PC-3 (cell line): Measurements from ENCODE around the gene RASSF5. TPM values are rescaled to one million over a fixed set of nuclear protein-coding genes. Genes with fewer than 3 reads are reported as not detected.

Experiments used
- ATAC-seq: fragments of 200-7000 bp; cut with Tn5 transposase; 2 replicates; pipeline ENCODE4 v1.9.1; 2020; ENCODE audit warnings: mild to moderate bottlenecking, moderate library complexity
- BruUV-seq: library from RNA; stranded (reverse); fragments of 400-500 nt; replicated peaks from 2 replicates; lab custom pipeline; 2021; lab: Mats Ljungman, UMichigan
- CTCF ChIA-PET: fragments of 300-600 bp; sonication (Branson Sonifier 250); formaldehyde crosslinking; loops from one replicate; lab custom pipeline; 2022; ENCODE audit warnings: antibody characterized with exemption; lab: Charles Lee
- POLR2A ChIA-PET: fragments of 300-600 bp; sonication (Branson Sonifier 250); formaldehyde crosslinking; loops from one replicate; lab custom pipeline; 2022; ENCODE audit warnings: antibody characterized with exemption; ENCODE audit not compliant: unreplicated experiment; lab: Charles Lee
- DNase-seq: peaks from one replicate; pipeline ENCODE4 v3.0.0-alpha.2; 2015
- H2AFZ ChIP-seq: fragments of 300-600 bp; sonication (generic); 2 replicates; pipeline ENCODE4 v1.6.0; 2016; ENCODE audit warnings: antibody characterized with exemption, low read length
- H3F3A ChIP-seq: fragments of 300-600 bp; sonication (generic); one replicate; pipeline ENCODE4 v1.6.0; 2017; ENCODE audit warnings: antibody characterized with exemption, low read length, control low read depth, mild to moderate bottlenecking; ENCODE audit not compliant: unreplicated experiment
- H3K27ac ChIP-seq: fragments of 300-600 bp; sonication (generic); 2 replicates; pipeline ENCODE4 v1.5.1; 2016; ENCODE audit warnings: mild to moderate bottlenecking, low read length
- H3K27me3 ChIP-seq: fragments of 300-600 bp; sonication (generic); 2 replicates; pipeline ENCODE4 v1.6.1; 2016; ENCODE audit warnings: low read length, mixed read lengths
- H3K36me3 ChIP-seq: fragments of 300-600 bp; sonication (generic); 2 replicates; pipeline ENCODE4 v1.6.1; 2016; ENCODE audit warnings: low read depth, mixed run types, low read length, mixed read lengths
- H3K4me1 ChIP-seq: fragments of 300-600 bp; sonication (generic); 2 replicates; pipeline ENCODE4 v1.5.1; 2016; ENCODE audit warnings: low read length; ENCODE audit not compliant: insufficient read depth
- H3K4me2 ChIP-seq: fragments of 300-600 bp; sonication (generic); 2 replicates; pipeline ENCODE4 v1.6.0; 2016; ENCODE audit warnings: low read length
- H3K4me3 ChIP-seq: fragments of 300-600 bp; sonication (generic); 2 replicates; pipeline ENCODE4 v1.5.1; 2016; ENCODE audit warnings: mild to moderate bottlenecking, low read length, mixed read lengths
- H3K79me2 ChIP-seq: fragments of 300-600 bp; sonication (generic); 2 replicates; pipeline ENCODE4 v1.6.1; 2017; ENCODE audit warnings: low read length, mixed read lengths
- H3K9ac ChIP-seq: fragments of 300-600 bp; sonication (generic); 2 replicates; pipeline ENCODE4 v1.6.0; 2016; ENCODE audit warnings: mild to moderate bottlenecking, low read length
- H3K9me2 ChIP-seq: fragments of 300-600 bp; sonication (generic); replicated peaks from 2 replicates; pipeline ENCODE4 v1.6.1; 2016; ENCODE audit warnings: mixed run types, low read length, mixed read lengths
- H3K9me3 ChIP-seq: fragments of 300-600 bp; sonication (generic); 2 replicates; pipeline ENCODE4 v1.6.1; 2016; ENCODE audit warnings: low read length, mixed read lengths
- H4K20me1 ChIP-seq: fragments of 300-600 bp; sonication (generic); 2 replicates; pipeline ENCODE4 v1.6.1; 2016; ENCODE audit warnings: low read length, mixed read lengths
- CTCF ChIP-seq: fragments of 300-600 bp; sonication (generic); conservative IDR thresholded peaks from 2 replicates; pipeline ENCODE4 v1.5.1; 2017; ENCODE audit warnings: antibody characterized with exemption, low read depth, mild to moderate bottlenecking, low read length
- EZH2 ChIP-seq: fragments of 300-600 bp; sonication (generic); IDR thresholded peaks from one replicate; pipeline ENCODE4 v1.6.1; 2017; ENCODE audit warnings: antibody characterized with exemption, mild to moderate bottlenecking, low read length; ENCODE audit not compliant: unreplicated experiment
- EZH2phosphoT487 ChIP-seq: fragments of 300-600 bp; sonication (generic); IDR thresholded peaks from 2 replicates; pipeline ENCODE4 v1.6.1; 2018; ENCODE audit warnings: mild to moderate bottlenecking, antibody characterized with exemption, low read length, borderline replicate concordance
- intact Hi-C: fragments of 100-400 bp; cut with micrococcal nuclease; formaldehyde crosslinking; loops from 2 replicates; pipeline ENCODE4 v1.9.0; 2023
- total RNA-seq: library from RNA; depleted of rRNA; stranded (reverse); fragments of >200 nt; gene quantifications from 2 replicates; pipeline ENCODE4 v1.2.3, GENCODE V29; 2014

The RASSF5 gene
- total RNA-seq, 1 experiment from 2014 or later = 15.5 TPM

- H3K79me2 ChIP-seq = no peaks in the 10 kb centered on the region
- no peaks in the 10 kb centered on the region for H4K20me1 ChIP-seq
- ATAC-seq (peak; percentile 37), DNase-seq (peak; percentile 61)
- no peaks in the 10 kb centered on the region for H3K36me3 ChIP-seq
- no peaks in the 10 kb centered on the region for H3K9me2 ChIP-seq
- intact Hi-C loops = loop anchor here (1.0 kb wide), 3 partner anchors 20 to 45 kb away; no protein-coding TSS in a partner anchor
- peak overlapping the region; percentile 3 for H3K27ac ChIP-seq
- H3K4me3 ChIP-seq = peak overlapping the region; percentile 78
- peaks cover 28% of the 10 kb centered on the region for H3K4me1 ChIP-seq
- H3K27me3 ChIP-seq = no peaks in the 10 kb centered on the region
- H3K9me3 ChIP-seq = no peaks in the 10 kb centered on the region
- H3K4me2 ChIP-seq = peak overlapping the region; percentile 87
- ChIA-PET CTCF (no interaction called here), POLR2A (interaction anchor here (0.6 kb wide), 1 partner anchor 21 kb away, joined by 3 read pairs; no protein-coding TSS in a partner anchor)
- TF ChIP-seq CTCF (no peak), EZH2 (no peak), EZH2phosphoT487 (no peak)
- TSS peak; percentile 54 for BruUV-seq
- H3F3A ChIP-seq = no peaks in the 10 kb centered on the region
- H3K9ac ChIP-seq = peak overlapping the region; percentile 36
- H2AFZ ChIP-seq = peak overlapping the region; percentile 71
Measured at GRCh38 chr1:206557636-206558473, 50.5 kb downstream of the RASSF5 start.

GRCh38 chr1:206558794-206559671, 51.7 kb downstream of the RASSF5 start:
- Histone ChIP-seq H3K9me2 (no peaks in the 10 kb centered on the region), H3K27me3 (no peaks in the 10 kb centered on the region), H3K79me2 (no peaks in the 10 kb centered on the region), H3K4me3 (peak overlapping the region; percentile 78; the same call in 1 of the 2 replicates), H3K36me3 (no peaks in the 10 kb centered on the region), H3K4me2 (peak overlapping the region; percentile 87), H4K20me1 (no peaks in the 10 kb centered on the region), H2AFZ (no peak overlapping the region), H3K4me1 (peaks cover 28% of the 10 kb centered on the region), H3K9me3 (no peaks in the 10 kb centered on the region), H3F3A (no peaks in the 10 kb centered on the region), H3K27ac (no peak overlapping the region), H3K9ac (no peak overlapping the region)
- DNase-seq (no peak), ATAC-seq (no peak)
- no peak for TF ChIP-seq EZH2phosphoT487
- TF ChIP-seq CTCF = no peak
- no peak for TF ChIP-seq EZH2
- no TSS peak for BruUV-seq
- intact Hi-C loops = loop anchor here (1.0 kb wide), 2 partner anchors 19 to 30 kb away; no protein-coding TSS in a partner anchor
- ChIA-PET CTCF (no interaction called here), POLR2A (interaction anchor here (0.6 kb wide), 1 partner anchor 14 kb away, joined by 4 read pairs; no protein-coding TSS in a partner anchor)
